GM19397 (cell line): Measurements from ENCODE around the gene CRYBG1.
"Not testable (repeated sequence)": the region's sequence is repeated elsewhere in the genome, so short reads cannot be mapped to it uniquely, and the experiment has no call there.

Experiments
- ATAC-seq: cut with Tn5 transposase; IDR thresholded peaks from one replicate; pipeline ENCODE4 v1.9.1; 2021; ENCODE audit warnings: mild to moderate bottlenecking, moderate library complexity; ENCODE audit not compliant: unreplicated experiment

The CRYBG1 gene

DNA sequence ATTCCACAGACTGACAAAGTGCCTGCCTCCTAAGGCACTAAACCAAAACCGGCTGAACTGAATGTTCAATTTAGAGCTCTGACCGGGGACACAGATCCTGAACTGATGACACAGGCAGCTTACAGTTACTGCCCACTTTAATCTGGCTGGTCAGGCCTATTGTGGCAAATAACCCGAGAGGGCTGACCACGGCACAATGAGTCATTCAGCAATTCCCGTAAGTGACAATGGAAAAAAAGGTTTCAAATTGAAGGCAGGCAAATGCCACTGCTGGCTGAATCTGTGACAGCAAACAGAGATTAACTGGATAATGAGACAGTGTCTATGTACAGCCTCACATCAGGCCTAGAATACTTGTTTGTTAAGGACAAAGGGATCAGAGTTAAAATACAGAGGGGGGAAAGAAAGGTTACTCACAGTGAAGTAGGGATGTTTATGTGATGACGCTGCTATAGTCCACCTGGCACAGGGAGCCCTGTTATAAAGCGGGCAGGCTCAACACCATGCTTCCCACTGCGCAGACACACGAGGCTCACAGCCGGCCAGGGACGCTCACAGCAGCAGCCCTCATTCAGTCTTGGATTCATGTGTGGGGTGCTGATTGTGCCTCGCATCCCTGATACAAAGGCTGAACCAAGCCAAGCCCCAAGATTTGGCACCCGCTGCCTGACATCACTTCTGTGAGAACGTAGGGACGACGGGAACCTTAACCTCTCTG is 214.4 kb downstream of the CRYBG1 start:
- no peak for ATAC-seq

DNA sequence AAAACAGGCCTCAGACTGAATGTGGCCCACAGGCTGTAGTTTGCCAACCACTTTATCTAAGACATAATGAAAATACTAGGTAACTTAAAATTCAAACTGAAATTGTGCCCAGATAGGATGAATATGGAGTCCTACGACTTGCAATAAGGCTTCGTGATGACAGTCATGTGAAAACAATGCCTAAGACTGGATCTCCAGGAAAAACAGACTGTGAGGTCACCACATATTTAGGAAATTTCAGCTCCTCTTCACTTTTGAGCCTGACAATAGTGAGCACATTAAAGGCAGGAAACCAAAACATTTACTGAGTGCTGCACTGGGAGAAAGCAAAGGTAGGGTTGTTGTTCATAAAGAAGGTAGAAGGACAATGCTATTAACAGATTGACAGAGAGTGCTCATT is 218.8 kb downstream of the CRYBG1 start:
- ATAC-seq, result no peak

GRCh38 chr6:106581468-106581867 is 221.0 kb downstream of the CRYBG1 start:
- no peak for ATAC-seq

DNA sequence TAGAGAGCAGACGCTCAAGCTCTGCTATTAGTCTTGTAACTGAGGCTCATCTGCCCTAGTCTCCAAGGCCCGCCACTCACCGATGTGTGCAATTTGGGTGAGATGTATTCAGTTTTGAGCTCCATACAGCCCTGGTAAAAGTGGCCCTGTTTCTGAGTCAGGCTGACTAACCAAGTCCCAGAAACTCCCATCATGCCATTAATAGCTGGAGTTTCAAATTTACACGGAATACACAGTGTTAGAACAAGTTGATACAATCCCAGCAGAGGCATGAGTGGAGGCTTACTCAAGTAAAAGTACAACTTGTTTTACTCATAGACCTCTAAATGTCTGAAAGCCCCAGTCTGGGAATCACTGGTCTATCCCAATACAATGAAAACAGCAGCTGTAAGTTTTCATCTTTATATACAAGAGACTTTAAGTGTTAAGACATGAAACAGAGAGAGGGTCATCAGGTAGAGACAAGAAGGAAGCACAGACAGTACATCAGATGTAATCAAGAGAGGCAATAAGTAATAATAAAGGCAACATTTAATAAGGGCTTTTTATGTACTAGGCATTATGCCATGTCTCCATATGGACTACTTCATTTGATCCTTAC is 226.4 kb downstream of the CRYBG1 start:
- ATAC-seq, result no peak

DNA sequence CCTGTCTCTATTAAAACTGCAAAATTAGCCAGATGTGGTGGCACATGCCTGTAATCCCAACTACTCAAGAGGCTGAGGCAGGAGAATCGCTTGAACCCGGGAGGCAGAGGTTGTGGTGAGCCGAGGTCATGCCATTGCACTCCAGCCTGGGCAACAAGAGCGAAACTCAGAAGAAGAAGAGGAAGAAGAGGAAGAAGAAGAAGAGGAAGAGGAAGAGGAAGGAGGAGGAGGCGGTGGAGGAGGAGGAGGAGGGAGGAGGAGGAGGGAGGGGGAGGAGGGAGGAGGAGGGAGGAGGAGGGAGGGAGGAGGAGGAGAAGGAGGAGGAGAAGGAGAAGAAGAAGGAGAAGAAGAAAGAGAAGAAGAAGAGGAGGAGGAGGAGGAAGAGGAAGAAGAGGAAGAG is 228.4 kb downstream of the CRYBG1 start:
- ATAC-seq, result not testable (repeated sequence)

DNA sequence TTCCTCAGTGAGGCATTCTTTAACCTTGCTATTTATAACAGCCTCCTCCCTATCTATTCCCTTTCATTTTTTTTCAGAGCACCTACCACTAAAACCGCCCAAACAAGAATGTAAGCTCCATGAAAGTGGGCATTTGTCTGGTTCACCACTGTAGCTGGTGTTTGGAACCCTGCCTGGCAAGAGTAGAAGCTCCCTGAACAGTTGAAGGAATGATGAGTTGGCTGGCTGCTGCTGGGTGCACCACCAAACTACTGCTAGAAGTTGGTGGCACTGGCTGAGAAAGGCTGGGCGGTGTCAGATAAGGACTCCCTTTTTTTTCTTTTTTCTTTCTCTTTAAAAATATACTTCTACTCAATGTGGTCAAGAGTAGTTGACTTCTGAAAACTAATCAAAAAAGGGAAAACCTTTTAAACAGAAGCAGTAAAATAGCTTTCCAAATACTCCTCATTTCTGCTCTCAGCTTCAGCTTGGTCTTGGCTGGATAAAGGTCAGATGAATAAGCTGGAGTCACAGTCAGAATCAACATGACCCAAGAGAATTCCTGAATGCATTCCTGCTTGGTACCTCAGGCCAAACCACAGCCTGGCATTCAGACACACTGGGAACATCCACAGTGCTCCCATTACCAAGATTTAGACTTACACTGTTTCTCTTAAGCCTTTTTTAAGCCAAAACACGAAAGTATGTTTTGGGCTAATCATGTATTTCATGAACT is 230.8 kb downstream of the CRYBG1 start:
- ATAC-seq, result no peak

DNA sequence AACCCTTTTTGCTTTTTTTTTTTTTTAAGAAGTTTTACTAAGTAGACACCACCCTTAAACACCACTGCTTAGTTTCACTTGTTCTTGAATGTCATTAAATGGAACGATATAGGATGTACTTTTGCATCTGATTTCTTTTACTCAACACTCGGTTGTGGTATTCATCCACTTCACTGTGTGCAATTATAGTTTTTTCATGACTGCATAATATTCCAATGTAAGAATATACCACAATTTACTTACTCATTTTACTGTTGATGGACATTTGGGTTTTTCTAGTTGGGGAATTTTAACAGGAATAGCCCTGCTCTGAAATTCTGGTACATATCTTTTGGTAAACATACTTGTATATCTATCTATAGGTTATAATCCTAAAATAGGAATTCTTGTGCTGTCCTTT is 238.9 kb downstream of the CRYBG1 start:
- ATAC-seq, result no peak

GRCh38 chr6:106600329-106600728 is 239.8 kb downstream of the CRYBG1 start:
- no peak for ATAC-seq

DNA sequence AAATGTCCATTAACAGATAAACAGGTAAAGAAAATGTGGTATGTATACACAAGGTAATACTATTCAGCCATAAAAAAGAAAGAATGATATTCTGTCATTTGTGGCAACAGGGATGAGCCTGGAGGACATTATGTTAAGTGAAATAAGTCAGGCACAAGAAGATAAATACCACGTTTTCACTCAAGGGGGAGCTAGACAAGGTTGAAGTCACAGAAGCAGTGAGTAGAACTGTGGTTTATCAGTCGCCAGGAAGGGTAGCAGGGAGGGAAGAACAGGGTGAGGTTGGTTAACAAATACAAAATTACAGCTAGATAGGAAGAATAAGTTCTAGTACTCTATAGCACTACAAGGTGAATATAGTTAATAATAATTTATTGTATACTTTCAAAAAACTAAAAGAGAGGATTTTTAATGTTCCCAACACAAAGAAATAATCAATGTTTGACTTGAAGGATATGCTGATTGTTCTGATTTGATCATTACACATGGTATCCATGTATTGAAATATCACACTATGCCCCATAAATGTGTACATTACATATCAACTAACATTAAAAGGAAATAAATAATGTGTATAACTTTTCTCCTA is 247.7 kb downstream of the CRYBG1 start:
- no peak for ATAC-seq

DNA sequence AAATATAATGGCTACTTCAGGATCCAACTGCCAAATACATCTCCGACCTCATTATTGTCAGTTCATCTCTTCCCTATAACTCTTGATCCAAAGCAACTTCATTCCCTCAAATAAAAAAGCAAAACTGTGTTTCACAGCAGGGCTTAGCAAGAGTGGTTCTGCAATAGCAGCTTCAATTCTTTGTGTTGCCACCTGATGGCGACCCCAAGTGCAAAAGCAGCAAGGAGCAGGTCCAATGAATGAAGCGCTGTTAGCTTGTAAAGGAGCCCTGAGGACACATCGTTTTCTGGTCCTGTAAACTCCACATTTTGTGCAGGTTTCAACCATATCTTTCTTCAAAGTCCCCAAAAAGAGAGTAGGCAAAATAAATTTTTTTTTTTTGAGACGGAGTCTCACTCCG is 249.2 kb downstream of the CRYBG1 start:
- no peak for ATAC-seq

DNA sequence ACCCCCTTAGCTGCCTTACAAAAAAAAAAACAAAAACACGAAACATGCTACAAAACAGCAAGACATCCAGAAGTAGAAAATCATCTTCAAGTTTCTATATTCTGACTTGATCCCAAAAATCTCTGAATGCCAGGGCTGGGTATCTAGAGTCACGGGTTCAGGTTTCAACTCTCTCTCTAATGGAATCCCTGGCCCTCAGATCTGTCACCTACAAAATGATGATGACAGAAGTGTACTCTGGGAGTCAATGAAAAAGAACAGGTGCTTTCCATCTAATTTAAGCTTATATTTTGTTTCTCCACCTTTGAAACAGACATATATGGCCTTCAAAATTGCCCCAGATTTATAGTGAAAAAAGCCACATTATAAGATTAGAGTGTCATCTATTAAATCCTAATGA is 250.5 kb downstream of the CRYBG1 start:
- ATAC-seq, result no peak

- ATAC-seq, result no peak
Observed at GRCh38 chr6:106612671-106613416, 252.3 kb downstream of the CRYBG1 start.

- no peak for ATAC-seq
Observed at GRCh38 chr6:106613590-106613989, 253.1 kb downstream of the CRYBG1 start.

- ATAC-seq, result no peak
Observed at GRCh38 chr6:106614166-106614565, 253.6 kb downstream of the CRYBG1 start.

- ATAC-seq, result no peak
Observed at GRCh38 chr6:106614592-106615257, 254.2 kb downstream of the CRYBG1 start.

DNA sequence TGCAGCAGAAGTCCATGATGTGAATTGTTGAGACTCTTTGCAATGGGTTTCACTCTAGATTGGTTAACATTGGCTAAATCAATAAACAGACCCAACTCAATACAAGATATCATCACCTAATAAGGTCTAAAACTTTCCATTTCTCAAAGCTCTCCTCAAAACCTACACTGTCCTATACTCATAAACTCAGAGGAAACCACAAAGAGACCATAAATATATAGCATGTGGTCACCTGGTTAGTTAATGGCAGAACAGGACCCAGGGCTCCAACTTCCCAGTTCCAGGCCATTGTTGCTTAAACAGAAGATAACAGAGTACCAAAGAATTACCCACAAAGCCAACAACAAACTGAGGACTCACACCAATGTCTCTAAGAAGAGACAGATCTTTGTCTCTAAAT is 256.8 kb downstream of the CRYBG1 start:
- peak; percentile 77 for ATAC-seq

DNA sequence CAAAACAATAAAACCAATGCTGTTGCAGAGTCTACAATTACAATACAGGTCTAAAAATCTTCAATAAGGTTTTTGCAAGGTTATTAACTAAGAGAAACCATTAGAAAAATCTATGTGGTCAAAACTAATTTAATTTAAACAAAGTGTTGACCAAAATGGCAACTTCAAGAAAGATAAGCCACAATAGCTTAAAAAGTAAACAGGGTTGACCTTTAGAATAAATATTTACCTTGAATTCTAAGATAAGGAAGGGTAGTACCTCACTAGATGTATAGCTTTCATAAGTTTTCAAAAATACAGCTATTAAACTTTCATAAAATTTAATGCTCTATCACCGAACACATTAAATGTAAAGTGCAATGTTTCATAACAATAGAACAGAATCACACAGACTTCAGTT is 257.3 kb downstream of the CRYBG1 start:
- ATAC-seq, result no peak

DNA sequence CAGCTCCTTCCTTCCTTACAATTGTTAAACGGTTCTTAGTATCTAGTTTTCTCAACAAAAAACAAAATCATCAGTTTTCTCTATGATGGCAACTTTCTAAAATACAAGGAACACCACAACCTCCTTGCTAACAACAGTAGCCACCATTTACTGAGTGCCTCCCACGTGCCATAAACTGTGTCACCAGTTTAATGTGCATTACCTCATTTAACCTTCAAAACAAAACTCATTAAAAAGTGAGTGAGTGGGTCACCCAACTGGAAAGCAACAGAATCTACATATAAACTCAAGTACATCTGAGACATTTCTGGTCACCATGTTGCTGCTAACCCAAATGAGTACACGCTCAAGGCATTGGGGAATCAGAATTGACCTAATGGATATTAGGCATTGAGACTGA is 257.8 kb downstream of the CRYBG1 start:
- no peak for ATAC-seq

DNA sequence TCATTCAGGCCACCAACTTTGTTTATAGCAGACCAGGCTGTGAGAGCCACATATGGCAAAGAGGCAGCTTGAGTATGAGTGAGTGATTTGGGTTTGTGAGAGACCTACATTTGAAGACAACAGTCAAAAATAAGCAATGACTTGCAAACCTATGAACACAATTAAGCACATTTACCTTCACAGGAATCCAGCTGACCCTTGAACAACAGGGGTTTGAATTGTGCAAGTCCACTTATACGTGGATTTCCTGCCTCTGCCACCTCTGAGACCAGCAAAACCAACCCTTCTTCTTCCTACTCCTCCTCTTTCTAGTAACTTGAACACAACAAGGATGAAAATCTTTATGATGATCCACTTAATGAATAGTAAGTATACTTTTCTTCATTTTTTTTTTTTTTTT is 258.7 kb downstream of the CRYBG1 start:
- no peak for ATAC-seq

- no peak for ATAC-seq
Observed at GRCh38 chr6:106620931-106621672, 260.6 kb downstream of the CRYBG1 start.
